CD1c-positive myeloid dendritic cell (primary cell): ENCODE results near the gene NFATC1.

Experiments used
- DNase-seq: peaks from one replicate; pipeline ENCODE4 v3.0.0-alpha.2; 2016; ENCODE audit errors: extremely low spot score

The NFATC1 gene

DNA sequence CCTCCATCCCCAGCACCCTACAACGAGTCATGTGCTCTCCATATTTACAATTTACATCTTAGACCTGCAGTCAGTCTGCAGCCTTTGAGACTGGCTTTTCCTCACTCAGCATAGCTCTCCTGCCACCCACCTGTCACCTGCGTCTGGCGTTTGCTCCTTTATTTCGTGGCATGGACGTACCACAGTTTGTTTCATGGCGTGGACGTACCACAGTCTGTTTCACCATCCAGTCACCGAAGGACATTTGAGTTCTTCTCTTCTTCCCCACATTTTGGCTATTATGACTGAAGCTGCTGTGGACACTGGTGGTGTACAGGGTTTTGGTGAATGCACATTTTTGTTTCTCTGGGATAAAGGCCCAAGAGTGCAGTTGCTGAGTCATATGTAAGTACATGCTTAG, 142.0 kb downstream of the NFATC1 start:
- DNase-seq, result no peak

GRCh38 chr18:79538635-79539034, 142.9 kb downstream of the NFATC1 start:
- no peak for DNase-seq

- no peak for DNase-seq
Observed at GRCh38 chr18:79540161-79540903, 144.6 kb downstream of the NFATC1 start.

- DNase-seq, result no peak
Observed at GRCh38 chr18:79540904-79541282, 145.2 kb downstream of the NFATC1 start.

- DNase-seq, result no peak
Observed at GRCh38 chr18:79542213-79542612, 146.5 kb downstream of the NFATC1 start.

DNA sequence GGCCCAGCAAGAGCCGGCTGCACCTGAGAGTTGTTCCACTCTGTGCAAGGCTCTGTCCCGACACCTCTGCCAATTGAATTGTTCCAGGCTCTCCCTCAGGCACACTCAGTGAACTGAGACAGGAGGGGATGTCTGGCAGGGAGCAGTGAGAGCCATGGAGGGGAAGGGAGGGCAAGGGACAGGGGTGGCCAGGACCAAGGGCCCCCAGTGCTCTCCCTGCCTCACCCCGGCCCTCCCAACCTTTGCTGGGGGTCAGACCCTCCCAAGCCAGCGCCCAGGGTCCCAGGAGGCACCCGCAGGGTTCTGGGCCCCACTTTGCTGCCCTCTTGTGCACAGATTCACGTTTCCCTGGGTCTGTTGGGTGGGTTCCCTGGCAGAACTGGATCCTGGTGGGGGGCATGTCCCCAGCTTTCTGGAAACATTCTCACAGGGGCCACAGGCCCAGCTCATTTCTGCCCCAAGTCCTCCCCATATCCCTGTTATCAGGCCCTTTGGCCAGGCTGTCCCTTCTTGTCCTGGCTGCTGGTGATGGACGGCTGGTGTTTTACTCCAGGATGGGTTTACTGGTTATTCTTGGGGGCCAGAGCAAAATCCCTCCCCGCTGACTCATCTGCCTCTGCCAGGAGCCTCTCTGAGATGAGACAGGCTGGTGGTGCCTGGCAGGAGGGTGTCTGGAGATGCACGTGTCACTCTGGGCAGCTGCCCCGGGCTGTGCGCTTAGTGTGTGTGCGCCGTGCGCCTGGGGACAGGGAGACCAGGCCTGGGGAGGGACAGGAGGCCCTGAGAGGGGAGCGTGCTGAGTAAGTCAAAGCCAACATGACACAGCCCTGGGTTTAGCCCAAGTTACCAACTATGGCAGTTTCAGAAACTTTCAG, 147.4 kb downstream of the NFATC1 start:
- no peak for DNase-seq

- no peak for DNase-seq
Observed at GRCh38 chr18:79543861-79544385, 148.2 kb downstream of the NFATC1 start.

GRCh38 chr18:79544386-79544963, 148.7 kb downstream of the NFATC1 start:
- DNase-seq, result no peak

- DNase-seq, result no peak
Observed at GRCh38 chr18:79545255-79545654, 149.5 kb downstream of the NFATC1 start.

DNA sequence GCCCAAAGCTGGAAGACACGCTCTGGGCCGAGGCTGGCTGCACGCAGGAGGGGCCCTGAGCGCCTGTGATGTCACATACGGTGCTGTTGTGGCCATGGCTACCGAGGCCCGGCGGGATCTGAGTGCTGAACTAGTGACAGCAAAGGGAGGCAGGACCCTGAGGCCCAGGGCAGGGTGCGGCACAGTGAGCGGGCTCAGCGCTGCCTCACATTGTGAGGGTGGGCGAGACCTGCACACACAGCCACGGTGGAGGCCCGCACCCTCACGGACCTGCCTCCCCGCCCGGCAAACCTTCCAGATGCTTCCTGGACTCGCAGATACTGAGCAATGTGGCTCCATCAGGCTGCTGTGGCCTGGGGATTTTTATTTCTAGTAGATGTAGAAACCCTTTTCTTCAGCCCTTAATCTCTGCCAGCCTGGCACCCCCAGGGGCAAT, 150.0 kb downstream of the NFATC1 start:
- no peak for DNase-seq

- no peak for DNase-seq
Observed at GRCh38 chr18:79546781-79547272, 151.1 kb downstream of the NFATC1 start.

DNA sequence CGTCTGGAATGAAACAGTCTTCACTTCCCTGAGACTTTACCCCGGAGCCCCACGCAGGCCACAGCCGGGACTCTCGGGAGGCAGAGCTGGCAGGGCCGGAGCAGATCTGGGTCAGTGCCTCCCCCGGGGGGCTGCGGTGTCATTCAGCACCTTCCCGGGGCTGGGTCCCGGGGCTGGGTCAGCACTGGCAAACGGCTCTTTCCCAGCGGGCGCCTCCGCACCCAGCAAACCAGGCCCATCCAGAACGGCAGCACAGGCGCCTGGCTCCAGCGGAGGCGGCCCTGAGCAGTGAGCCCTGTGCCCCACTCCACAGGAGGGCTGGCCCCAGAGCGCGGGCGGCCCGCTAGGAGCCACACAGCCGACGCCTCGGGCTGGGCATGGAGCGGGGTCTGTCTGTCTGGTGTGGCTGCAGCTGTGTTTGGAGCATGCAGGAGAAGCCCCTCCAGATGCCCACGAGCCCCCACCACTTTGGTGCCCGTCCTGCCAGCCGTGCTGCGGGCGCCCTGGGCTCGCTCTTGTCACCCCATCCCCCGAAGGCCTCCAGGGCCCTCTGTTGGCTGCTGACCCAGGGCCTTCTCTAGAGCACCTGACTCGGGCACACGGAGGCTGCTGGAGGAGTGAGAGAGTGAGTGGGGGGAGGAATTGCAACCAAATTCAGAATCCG, 151.8 kb downstream of the NFATC1 start:
- no peak for DNase-seq

DNA sequence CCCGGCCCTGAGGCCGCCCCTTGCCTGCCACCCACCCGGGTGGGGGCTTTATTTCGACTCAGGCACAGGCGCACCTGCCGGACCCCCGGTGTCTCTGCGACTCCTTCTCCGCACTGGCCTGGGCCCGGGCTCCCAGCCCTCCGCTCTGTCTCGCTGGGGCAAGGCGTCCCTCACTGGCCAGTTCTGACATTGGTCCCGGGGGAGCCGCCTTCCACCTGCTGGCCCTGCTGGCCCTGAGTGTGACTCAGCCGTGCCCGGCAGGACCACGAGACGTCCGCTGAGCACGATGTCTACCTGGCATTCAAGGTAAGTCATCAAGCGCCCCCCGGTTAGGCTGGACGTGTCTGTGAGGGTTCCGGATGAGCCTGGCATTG, 152.3 kb downstream of the NFATC1 start:
- DNase-seq, result no peak

DNA sequence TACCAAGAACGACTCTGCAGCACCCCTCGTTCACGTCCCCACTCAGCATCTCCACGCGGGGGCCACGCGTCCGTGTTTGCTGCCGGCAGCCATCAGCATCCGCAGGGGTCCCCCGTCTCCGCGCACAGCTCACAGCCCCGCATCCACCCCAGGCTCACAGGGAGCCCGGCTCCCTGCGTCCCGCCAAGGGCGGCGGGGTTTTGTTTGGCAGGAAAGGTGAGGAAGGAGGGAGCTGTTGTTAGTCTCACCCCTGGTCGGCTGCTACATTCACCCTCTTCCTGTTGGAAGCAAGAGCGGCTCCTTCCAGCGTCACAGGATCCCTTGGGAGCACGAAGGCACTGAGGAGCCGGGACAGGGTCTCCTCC, 152.9 kb downstream of the NFATC1 start:
- no peak for DNase-seq

DNA sequence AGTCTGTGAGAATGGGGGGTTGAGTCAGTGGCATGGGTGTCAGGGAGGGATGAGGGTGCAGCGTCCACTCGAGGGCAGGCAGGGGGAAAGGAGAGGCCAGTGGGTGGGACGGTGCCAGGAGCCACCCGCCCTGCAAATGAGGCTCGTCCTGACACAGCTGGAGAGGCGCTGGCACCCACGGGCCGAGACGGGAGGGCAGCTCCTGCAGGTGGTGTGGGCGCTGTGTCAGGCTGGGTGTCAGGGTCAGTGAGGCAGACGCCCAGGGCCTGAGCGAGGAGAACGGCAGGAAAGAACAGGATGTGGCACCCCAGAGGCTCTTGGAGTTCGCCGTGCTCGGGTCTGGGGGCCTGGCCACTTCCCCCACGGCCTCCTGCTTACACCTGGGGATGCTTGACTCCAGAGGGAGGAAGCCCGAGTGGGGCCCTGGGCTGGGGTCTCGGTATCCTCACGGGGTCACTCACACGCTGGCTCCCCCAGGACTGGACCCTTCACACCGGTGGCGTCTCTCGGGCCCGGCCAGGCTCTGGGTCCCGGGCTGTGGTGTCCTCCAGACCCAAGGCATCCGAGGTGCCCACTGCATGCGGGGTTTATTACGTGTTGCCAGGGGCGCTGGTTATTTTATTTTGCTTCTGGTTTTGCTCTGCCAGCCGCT, 153.4 kb downstream of the NFATC1 start:
- no peak for DNase-seq

DNA sequence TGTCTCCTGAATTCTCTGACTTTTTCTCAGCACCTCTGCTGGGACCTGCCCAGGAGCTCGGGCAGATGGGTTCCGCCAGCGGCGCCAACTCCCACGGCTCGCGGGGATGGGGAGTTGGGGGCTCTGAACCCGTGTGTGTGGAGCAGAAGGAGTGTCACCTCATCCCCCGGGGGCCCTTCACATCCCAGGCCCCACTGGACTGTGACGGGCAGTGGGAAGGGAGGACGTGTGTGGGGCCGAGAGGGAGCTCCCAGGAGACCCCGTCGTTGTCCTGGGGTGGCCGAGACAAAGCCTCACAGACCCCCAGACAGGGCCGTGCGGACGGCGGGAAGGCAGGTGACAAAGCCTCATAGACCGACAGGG, 153.9 kb downstream of the NFATC1 start:
- no peak for DNase-seq

- no peak for DNase-seq
Observed at GRCh38 chr18:79552140-79552631, 156.5 kb downstream of the NFATC1 start.

GRCh38 chr18:79552696-79553095, 157.0 kb downstream of the NFATC1 start:
- no peak for DNase-seq

- no peak for DNase-seq
Observed at GRCh38 chr18:79553154-79553553, 157.4 kb downstream of the NFATC1 start.

DNA sequence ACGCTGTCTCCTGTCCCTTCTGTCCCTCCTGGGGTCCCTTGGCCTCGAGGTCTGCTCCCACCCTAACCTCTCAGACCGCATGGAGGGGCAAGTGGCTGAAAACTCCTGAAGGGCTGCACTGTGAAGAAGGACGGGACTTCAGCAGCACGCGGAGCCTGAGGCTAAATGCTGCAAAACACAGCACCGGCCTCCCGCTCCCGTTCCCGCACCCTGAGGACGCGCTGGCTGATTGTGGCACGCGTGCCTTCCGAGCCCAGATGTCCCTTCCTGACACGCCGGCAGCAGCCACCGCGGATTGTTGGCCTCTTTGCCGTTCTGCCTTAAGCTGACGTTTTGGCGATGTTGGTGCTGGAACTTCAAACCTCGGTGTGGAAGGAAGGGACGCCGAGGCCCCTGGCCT, 158.0 kb downstream of the NFATC1 start:
- DNase-seq, result no peak

DNA sequence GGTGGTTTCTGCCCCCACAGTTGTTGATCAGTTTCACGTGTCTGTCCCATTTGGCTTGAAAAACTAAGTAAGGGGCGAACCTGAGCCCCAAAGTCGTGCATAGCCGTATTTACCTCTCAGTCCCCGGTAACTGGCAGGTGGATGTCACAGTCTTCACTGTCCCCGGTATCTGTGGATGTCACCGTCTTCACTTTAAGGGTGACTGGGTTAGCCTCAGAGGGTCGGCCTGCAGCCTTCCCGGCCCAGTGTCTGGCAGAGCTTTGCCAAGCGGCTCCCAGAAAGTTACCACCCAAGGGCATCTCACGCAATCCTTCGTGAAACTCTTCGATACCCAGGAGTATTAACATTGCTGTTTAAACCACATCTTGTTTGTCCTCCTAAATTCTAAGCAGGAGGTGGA, 158.6 kb downstream of the NFATC1 start:
- DNase-seq, result no peak
